HG03558 (cell line): Measurements from ENCODE around the gene DIP2B.

Source experiments
- ATAC-seq: cut with Tn5 transposase; IDR thresholded peaks from one replicate; pipeline ENCODE4 v1.9.1; 2021; ENCODE audit warnings: moderate number of reproducible peaks; ENCODE audit not compliant: unreplicated experiment; ENCODE audit errors: extremely low read depth

The DIP2B gene

DNA sequence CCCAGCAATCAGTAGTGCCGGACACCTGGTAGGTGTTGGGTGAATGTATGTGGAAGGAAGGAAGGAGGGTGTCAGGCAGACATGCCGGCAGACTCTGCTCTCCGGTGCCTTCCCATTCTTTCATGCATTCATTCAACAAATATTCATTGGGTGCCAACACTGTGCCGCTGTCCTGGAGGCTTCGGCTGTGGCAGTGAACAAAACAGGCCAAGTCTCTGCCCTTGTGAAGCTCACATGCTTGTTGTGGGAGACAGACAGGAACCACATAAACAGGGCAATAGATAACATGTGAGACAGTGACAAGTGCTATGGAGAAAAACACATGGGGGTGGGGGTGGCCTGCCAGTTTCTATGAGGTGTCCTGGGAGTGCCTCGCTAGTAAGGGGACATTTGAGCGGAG is 202.6 kb downstream of the DIP2B start:
- no peak for ATAC-seq

GRCh38 chr12:50708631-50709030 is 203.8 kb downstream of the DIP2B start:
- ATAC-seq = no peak

GRCh38 chr12:50711121-50711520 is 206.3 kb downstream of the DIP2B start:
- ATAC-seq = no peak

DNA sequence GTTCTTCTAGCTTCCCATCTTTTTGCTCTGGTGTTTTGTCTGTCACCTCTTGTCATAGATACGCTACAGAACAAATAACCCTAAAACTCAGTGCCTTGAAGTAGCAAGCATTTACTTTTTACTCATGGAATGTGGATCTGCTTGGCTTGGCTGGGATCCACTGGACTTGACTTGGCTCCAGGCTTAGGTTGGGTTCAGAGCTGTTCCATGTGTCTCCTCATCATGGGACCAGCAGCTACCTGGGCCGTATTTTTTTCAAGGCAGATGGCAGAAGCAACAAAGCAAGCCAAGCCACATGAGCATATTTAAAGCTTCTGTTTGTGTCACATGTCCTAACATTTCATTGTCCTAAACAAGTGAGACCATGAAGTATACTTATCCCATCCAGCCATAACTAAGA is 210.4 kb downstream of the DIP2B start:
- no peak for ATAC-seq

GRCh38 chr12:50718760-50719159 is 214.0 kb downstream of the DIP2B start:
- no peak for ATAC-seq

- ATAC-seq = no peak
These were observed 215.3 kb downstream of the DIP2B start for GRCh38 chr12:50720085-50720484.

DNA sequence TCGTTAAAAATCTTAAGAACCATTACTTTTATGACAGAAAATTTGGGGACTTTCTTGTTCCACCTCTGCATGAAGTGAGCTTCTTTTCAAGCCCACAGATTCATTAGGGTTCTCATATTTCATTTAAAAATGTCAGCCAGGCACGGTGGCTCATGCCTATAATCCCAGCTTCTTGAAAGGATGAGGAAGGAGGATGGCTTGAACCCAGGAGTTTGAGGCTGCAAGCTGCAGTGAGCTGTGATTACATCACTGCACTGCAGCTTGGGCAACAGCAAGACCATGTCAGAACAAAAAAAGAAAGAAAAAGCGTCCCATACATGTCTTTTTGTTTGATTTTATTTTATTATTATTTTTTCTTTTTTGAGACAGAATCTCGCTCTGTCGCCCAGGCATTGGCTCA is 215.7 kb downstream of the DIP2B start:
- no peak for ATAC-seq

- no peak for ATAC-seq
These were observed 219.1 kb downstream of the DIP2B start for GRCh38 chr12:50723865-50724264.

DNA sequence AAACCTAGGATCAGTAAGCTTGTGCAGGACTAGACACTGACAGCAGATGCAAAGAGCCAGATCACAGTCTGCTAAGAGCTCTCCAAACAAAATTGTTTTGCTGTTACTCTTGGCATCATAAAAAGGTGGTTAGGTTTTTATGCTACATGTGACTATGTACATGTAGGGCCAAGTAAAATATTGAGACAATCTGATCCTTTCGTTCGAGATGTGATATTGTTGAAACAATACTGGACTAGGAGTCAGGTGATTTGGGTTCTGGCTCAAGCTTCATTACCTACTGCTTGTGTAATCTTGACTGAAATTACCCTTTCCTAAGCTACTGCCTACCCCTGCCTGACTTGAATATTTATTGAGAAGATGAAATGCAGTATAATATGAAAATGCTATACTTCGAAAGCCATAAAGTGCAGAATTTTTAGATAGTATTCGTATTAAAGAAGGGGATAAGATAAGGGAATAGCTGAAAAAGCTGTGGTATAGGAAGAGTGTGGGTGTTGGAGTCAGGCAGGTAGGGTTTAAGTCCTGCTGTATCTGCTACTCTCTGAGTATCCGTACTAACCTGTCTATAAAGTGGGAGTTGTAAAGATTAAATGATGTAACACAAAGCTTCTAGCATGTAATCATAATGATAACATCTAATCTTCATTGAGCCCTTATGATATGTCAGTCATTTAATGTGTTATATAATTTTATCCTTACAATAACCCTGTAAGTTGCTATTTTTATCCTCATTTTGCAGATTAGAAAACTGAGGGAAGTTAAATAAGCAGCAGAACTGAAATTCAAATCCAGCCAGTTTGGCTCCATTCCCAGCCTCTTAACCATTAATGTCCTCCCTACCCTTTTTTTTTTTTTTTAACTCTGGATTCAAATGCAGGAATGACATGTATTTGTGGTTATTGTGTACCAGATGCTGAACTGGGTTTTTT is 220.5 kb downstream of the DIP2B start:
- ATAC-seq = no peak

DNA sequence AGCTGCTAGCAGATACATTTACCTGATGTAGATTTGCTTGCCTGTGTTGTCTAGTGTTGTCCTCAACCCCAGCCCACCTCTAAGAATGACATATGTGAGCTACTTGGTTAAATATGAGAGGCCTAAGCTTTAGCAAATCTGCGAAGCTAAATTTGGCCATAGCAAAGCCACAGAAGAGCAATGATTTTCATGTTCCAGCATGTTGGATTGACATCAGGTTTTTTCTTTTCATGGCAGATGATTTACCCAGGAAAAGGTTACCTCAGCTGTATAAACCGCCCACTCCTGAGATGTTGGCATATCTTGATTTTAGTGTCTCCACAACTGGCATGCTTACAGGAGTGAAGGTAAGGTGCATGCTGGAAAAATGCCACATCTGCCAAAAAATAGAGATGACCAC is 222.7 kb downstream of the DIP2B start:
- ATAC-seq = no peak

GRCh38 chr12:50728417-50728816 is 223.6 kb downstream of the DIP2B start:
- no peak for ATAC-seq

DNA sequence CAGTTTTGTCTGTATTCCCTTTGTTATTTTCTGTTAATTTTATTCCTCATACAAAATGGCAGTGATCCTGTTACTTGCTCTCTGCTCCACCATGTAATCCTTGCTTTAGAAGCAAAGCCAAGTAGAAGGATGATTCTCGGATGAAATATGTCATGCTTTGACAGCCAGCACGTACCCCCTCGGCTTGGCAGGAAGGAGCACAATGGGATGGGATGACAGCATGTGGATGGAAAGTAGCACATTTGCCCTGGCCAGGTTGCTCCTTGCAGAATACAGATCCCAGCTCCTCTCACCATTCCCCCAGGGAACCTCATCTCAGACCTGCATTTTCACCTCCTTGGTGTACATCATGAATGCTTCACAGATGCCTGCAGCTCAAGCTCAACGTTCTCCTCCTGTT is 224.1 kb downstream of the DIP2B start:
- ATAC-seq = no peak

- no peak for ATAC-seq
These were observed 227.8 kb downstream of the DIP2B start for GRCh38 chr12:50732591-50732990.

DNA sequence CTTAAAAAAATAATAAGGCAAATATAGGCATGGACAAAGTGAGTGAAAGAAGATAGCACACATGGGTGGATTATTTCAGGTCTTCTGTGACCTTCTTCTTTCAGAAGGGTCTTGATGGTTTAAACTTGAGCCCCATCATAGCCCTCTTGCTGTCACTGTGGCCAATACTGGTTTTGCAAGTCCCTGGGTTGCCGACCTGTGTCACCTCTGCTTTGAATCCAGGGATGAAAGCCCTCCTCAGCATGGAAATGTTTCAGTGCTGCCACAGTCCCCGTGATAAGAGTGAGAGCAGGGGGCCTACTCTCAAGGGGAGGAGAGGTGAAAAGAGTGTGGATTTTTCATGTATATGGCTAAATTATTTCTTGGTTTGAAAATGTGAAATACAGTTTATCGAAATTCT is 228.9 kb downstream of the DIP2B start:
- ATAC-seq = no peak

- ATAC-seq = no peak
These were observed 229.9 kb downstream of the DIP2B start for GRCh38 chr12:50734409-50735263.

DNA sequence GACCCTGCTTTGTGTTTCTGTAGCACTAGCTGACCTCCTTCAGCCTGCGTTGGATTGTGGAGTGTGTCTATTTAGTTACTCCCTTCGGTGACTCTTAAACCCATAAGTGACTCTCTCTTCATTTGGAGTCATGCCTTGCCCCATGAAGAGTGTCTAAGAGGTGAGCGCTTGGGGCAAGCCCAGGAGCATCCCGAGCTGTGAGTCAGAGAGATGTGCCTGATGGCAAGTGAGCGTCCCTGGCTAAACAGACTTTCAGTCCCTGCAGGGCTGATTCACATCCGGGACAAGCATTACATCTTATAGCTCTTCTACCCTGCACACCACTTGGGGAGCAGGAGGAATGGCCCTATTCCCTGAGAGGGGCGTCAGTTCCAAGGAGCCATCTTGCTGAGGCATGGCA is 234.8 kb downstream of the DIP2B start:
- no peak for ATAC-seq

DNA sequence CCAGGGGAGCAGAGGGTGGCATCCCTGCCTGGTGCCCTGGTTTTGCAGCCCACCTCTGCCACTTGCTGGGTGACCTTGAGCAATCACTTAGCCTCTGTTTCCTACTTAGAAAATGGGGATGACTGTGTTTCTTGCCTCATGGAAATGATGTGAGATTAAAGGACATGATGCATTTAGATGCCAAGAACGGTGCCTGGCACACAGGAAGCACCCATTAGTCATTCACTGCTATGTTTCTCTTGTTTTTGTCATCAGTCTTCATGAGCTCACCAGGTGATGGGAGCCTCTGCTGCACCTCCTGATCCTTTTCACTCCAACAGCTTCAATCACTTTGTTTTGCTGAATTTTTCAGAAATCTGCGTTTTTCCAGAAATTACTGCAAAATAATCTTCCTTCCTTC is 235.5 kb downstream of the DIP2B start:
- ATAC-seq = no peak

GRCh38 chr12:50742776-50743175 is 238.0 kb downstream of the DIP2B start:
- ATAC-seq = no peak

- no peak for ATAC-seq
These were observed 241.1 kb downstream of the DIP2B start for GRCh38 chr12:50745861-50746260.

DNA sequence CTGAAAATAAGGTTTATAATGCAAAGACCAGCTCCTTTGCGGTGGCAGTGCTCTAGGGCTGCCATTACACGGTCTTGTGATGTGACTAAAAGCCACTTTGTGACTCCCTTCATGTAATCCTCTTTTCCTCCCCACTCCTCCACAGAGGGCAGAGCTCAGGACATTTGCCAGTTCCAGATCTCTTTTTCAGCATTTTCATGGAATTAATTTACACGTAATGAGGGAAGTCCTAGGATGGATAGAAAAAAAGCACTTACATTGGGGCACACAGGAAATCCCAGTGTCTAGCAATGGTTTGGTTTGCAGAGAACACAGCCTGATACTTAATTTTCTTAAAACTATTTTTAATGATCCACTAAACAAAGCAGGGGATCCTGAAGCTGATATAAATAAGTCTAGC is 241.6 kb downstream of the DIP2B start:
- ATAC-seq = no peak

DNA sequence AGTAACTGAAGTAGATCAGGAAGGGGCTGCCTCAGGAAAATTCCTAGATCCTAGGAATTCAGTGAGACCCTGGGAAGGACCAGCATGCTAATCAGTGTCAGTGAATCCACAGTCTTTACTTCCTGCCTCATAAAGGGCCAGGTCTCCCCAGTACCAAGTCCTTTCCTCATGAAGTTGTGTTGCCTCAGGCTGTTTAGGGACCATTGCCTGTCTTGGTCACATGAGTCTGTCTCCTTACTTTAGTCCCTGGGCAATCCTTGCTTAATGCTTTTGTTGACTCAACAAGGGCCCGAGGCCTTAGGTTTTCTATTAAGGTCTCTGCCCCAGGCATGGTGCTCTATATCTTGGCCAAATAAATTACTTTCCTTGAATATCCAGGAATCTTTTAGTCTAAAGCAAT is 243.0 kb downstream of the DIP2B start:
- no peak for ATAC-seq
